HG02798 (cell line): ENCODE data around the gene IRS2.

ENCODE experiments used
- ATAC-seq: cut with Tn5 transposase; IDR thresholded peaks from one replicate; pipeline ENCODE4 v1.9.1; 2021; ENCODE audit warnings: mild to moderate bottlenecking; ENCODE audit not compliant: unreplicated experiment, poor library complexity

Gene IRS2

DNA sequence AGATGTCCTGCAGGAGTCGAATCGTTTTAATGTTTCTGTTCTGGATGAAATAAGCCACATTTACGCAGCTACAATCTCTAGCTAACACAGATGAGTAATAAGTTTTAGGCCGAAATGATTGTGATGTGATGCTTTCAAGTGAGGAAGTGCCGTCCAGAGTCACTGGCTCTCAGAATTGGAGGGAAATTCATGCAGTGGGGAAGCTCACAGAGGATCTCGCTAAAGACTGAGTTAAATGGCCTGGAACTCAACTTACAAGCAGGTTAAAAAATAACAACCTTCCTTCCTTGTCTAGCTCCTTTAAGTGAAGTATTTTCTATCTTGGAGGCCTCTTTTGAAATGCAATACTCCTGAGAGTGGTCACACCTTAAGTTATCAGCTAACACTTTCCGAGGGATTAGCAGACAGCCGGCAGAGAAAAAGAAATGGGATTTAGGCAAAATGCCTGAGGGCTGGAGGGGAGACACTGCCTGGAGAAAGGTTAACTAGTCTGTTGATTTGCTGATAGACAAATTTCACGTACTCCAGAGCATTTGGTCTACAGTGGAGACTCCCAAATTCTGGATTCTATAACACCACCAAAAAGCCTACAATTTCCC, 74.2 kb downstream of the IRS2 start:
- no peak for ATAC-seq

DNA sequence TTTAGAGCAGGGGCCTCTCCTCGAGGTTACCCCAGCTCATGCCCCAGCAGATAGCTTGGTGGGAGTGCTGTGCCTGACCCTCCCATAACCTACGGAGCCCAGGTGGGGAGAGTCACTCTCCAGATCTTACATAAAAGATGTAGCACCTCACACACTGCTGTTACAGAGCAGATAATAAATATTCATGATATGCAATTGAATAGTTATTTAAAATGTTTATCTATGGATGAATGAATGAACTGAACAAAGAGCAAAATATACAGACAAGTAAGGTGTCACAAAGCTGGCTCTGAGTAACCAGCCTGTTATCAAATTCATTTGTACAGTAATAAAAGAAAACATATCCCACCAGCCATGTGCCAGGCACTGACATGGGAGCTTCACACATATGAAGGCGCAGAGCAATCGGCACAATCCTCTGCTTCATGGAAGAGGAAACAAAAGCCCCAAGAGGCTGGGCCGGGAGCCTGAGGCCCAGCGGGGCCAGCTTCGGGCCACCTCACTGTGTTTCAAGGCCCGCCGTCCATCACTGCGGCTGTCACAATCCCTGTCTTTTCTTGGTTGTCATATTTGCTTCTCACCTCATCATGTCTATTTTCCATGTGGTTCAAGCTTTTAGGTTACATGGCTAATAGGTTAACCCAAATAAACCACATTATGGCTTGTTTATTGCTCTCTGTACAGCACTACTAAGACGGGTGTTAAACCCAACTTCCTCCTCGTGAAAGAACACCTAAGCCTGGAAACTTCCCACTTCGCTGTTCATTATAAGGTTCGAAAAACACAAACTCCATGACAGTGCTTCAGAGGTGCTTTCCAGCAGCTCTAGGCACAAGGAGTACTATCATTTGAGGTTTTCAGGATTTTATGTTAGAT, 78.4 kb downstream of the IRS2 start:
- no peak for ATAC-seq

- ATAC-seq, result no peak
Measured at GRCh38 chr13:109707044-109707741, 79.2 kb downstream of the IRS2 start.

DNA sequence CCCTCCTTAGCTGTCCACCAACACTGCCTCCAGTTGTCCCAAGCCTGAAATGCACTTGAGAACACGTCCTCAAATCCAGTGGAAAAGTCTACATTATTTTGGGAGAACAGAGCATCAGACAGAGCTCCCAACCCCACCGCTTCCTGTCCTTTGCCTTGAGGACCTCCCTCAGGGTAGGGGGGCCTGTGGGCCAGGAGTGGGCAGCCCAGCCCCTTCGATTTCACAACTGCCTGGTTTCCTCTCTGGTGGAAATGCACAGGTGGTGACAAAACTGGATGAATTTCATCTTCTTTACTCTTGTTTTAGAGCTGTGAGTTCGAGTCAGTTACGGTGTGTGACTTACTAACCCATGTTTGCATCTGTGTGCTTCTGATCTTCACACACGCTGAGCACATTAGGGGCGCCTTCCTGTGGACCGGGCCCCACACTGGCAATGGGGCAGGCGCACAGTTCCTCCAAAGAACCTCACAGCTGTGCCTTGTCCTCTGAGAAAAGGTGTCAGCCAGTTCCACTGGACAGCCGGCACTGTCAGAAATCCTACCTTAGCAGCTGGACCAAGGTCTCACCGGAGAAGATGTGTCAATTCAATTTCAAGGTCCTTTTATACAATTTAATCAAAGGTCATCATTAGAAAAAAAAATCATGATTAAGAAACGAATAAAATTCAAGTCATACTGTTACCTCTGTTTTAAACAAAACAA, 80.2 kb downstream of the IRS2 start:
- ATAC-seq, result no peak

DNA sequence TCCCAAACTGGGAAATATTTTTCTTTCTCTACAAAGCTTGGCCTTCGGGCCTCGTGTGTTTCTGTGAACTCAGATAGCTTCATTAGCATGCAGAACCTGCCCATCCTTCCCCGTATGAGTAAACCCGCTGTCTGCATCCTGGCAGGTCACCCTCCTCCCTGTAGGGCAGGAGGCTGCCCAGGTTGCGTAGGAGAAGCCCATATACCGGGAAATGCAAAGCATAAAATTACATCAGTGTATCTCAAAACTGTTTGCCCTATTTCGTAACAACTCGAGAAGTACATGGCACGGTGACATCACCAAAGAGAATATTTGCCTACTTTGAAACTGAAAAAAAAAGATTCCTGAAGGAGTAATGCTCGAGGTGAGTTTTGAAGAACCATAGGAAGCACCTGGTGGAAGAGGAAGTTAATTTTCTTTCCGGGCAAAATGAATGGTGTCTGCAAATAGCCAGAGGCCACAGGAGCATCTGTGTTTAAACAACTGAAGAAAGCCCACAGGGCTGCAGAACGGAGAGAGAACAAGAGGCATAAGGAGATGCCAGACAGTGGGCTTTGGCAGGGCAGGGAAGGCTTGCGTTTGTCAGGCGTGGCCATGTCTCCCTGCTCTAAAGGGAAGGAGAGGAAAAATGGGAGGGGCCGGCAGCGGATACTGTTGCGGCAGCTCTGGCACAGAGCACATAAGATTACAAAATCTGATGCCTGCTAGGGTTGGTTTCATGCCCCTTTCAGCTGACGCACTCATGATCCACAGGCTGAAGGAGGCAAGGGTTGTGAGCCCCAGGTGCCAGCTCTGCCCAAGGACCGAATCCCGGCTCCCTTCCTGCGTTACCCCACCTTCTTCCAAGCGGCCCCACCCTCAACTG, 81.4 kb downstream of the IRS2 start:
- ATAC-seq, result no peak

DNA sequence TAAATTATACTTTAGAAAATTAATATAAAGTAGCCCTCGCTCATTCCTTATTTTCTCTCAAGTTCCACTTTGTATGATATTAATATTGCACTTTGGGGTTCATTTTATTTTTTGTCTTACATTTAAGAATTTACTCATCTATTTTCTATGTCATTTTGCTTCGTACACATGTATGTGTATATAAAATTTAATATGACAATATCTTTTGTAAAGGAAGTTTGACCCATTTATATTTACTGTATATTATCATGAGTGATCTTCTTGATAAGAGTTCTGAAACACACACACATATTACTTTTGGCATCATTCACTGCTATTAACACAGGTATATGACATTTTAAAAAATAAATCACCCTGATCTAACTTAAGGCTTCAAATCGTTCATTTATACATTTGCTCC, 83.1 kb downstream of the IRS2 start:
- no peak for ATAC-seq
